BE2C (cell line): ENCODE results near the gene UQCR11.

Experiments
- DNase-seq: peaks from one replicate; pipeline ENCODE4 v3.0.0-alpha.2; 2020
- H3K27me3 ChIP-seq: fragments of 250-450 bp; sonication (Bioruptor Pico); 2 replicates; pipeline ENCODE4 v1.5.1; 2020; ENCODE audit warnings: mild to moderate bottlenecking
- H3K36me3 ChIP-seq: fragments of 250-450 bp; sonication (Bioruptor Pico); 2 replicates; pipeline ENCODE4 v1.5.1; 2020; ENCODE audit warnings: mild to moderate bottlenecking
- H3K4me1 ChIP-seq: fragments of 250-450 bp; sonication (Bioruptor Pico); 2 replicates; pipeline ENCODE4 v1.5.1; 2020
- H3K4me3 ChIP-seq: 2 replicates; pipeline ENCODE4 v1.5.1; 2011; ENCODE audit warnings: low read depth, low read length
- H3K9me3 ChIP-seq: fragments of 250-450 bp; sonication (Bioruptor Pico); 2 replicates; pipeline ENCODE4 v1.5.1; 2020
- TF ChIP-seq, protein P1 (sequence below): IDR thresholded peaks from 2 replicates; pipeline ENCODE4 v1.5.1; 2012; ENCODE audit warnings: mild to moderate bottlenecking, low read depth, low read length

Gene UQCR11

GRCh38 chr19:1619094-1619439, 13.8 kb upstream of the UQCR11 start:
- Histone ChIP-seq H3K4me3 (no peak overlapping the region), H3K9me3 (no peaks in the 10 kb centered on the region), H3K27me3 (no peaks in the 10 kb centered on the region), H3K4me1 (no peaks in the 10 kb centered on the region), H3K36me3 (peaks cover 84% of the 10 kb centered on the region)
- no peak for DNase-seq
- TF ChIP-seq, protein P1, sequence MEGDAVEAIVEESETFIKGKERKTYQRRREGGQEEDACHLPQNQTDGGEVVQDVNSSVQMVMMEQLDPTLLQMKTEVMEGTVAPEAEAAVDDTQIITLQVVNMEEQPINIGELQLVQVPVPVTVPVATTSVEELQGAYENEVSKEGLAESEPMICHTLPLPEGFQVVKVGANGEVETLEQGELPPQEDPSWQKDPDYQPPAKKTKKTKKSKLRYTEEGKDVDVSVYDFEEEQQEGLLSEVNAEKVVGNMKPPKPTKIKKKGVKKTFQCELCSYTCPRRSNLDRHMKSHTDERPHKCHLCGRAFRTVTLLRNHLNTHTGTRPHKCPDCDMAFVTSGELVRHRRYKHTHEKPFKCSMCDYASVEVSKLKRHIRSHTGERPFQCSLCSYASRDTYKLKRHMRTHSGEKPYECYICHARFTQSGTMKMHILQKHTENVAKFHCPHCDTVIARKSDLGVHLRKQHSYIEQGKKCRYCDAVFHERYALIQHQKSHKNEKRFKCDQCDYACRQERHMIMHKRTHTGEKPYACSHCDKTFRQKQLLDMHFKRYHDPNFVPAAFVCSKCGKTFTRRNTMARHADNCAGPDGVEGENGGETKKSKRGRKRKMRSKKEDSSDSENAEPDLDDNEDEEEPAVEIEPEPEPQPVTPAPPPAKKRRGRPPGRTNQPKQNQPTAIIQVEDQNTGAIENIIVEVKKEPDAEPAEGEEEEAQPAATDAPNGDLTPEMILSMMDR = no peak

- TF ChIP-seq, protein P1 = peak; percentile 55
- Histone ChIP-seq H3K9me3 (no peaks in the 10 kb centered on the region), H3K36me3 (peaks cover 83% of the 10 kb centered on the region), H3K4me1 (no peaks in the 10 kb centered on the region), H3K4me3 (no peak overlapping the region), H3K27me3 (no peaks in the 10 kb centered on the region)
- DNase-seq = peak; percentile 62
Measured at GRCh38 chr19:1618157-1619093, 13.2 kb upstream of the UQCR11 start.

DNA sequence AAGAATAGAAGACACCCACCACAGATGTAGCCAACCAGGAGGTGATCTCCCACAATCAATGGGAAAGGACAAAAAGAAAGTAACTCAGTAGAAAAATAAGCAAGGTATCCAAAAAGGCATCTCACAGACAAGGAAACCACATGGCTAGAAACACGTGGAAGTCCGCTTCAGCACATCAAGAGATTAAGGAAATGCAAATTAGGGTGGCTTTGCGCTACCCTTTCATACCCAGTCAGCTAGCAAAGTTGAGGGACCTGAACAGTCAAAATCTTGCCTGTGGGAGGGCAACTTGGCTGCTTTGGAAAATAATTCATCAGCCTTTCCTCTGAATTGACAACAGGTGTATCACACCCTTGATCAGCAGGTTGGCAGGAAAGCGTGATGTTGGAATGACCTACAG, 11.6 kb upstream of the UQCR11 start:
- TF ChIP-seq, protein P1 = no peak
- H3K4me3 ChIP-seq = no peak overlapping the region
- H3K27me3 ChIP-seq = no peaks in the 10 kb centered on the region
- DNase-seq = no peak
- H3K36me3 ChIP-seq = peaks cover 87% of the 10 kb centered on the region
- H3K9me3 ChIP-seq = no peaks in the 10 kb centered on the region
- H3K4me1 ChIP-seq = no peaks in the 10 kb centered on the region

DNA sequence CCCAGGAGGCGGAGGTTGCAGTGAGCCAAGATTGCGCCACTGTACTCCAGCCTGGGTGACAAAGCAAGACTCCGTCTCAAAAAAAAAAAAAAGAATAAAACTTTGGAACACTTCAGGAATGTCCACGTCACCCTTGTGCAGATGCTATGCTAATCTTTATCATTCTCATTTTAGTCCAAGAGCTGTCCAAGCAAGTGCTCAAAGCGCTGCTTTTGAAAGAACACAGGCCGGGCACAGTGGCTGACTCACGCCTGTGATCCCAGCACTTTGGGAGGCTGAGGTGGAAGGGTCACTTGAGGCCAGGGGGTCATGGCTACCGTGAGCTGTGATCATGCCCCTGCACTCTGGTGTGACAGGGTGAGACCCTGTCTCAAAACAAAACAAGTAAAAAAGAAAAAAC, 11.1 kb upstream of the UQCR11 start:
- H3K27me3 ChIP-seq = no peaks in the 10 kb centered on the region
- H3K4me3 ChIP-seq = no peak overlapping the region
- no peak for DNase-seq
- TF ChIP-seq, protein P1 = no peak
- H3K9me3 ChIP-seq = no peaks in the 10 kb centered on the region
- H3K36me3 ChIP-seq = peaks cover 83% of the 10 kb centered on the region
- H3K4me1 ChIP-seq = no peaks in the 10 kb centered on the region

DNA sequence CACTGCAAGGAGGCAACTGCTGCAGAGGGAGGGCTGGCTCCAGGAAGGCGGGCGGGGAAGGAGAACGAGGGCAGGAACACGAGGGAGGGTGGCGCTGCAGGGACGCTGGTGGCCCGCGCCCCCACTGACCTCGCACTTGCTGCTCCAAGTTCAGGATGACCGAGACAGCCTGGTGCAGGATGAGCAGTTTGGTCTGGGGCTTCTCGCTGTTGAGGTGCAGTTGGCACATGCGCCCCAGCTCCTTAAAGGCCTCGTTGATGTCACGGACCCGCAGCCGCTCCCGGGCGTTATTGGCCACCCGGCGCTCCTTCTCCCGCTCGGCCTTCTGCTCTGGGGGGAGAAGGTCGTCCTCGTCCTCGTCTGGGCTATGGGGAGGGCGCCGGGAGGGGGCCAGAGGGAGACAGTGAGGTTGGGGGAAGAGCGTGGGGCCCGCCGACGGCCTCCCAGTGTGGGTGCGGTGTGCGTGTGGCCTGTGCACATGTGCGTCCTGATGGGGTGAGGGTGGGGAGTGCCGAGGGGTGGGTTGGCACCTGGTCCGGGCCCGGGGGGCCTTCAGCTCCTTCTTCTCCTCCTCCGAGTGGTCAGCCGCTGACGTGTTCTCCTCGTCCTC, 10.0 kb upstream of the UQCR11 start:
- Histone ChIP-seq H3K36me3 (peaks cover 75% of the 10 kb centered on the region), H3K4me1 (no peaks in the 10 kb centered on the region), H3K4me3 (no peak overlapping the region), H3K27me3 (no peaks in the 10 kb centered on the region), H3K9me3 (no peaks in the 10 kb centered on the region)
- TF ChIP-seq, protein P1 = no peak
- DNase-seq = no peak
